Measurements from ENCODE around the gene SSTR3.

- TF ChIP-seq GATA3 (IDR thresholded peaks at IDR 0.05; ENCODE audit: low read depth, low read length), result no peak
- no peak for TF ChIP-seq GATA2 (IDR thresholded peaks at IDR 0.05; ENCODE audit: low read depth, low read length)
Measured at GRCh38 chr22:37221424-37222333, 9.4 kb upstream of the SSTR3 start.

Data from SH-SY5Y (cell line).